CD14-positive monocyte (primary cell): ENCODE measurements around the gene ADAMTS17. TPM values are rescaled to one million over a fixed set of nuclear protein-coding genes. Genes with fewer than 3 reads are reported as not detected.

Experiments
- DNase-seq, 3 donors: peaks; one replicate each; pipeline ENCODE4 v3.0.0-alpha.2; 2011 to 2022
- H2AFZ ChIP-seq: 2 replicates; pipeline ENCODE4 v1.6.0; 2012; ENCODE audit warnings: mild to moderate bottlenecking, low read depth, low read length, inconsistent platforms; ENCODE audit not compliant: insufficient read depth, poor library complexity, severe bottlenecking
- H3K27ac ChIP-seq, 2 donors: 1 replicate in 1 of 2; 2 replicates in 1 of 2; pipeline ENCODE4 v1.5.1; 2012 to 2013; ENCODE audit warnings: low read length in 2 of 2, control low read depth in 1 of 2, inconsistent platforms in 1 of 2, low read depth in 1 of 2, mild to moderate bottlenecking in 1 of 2
- H3K27me3 ChIP-seq, 2 donors: one replicate each; pipeline versions ENCODE4 v1.6.0 to v1.6.1; 2011 to 2013; ENCODE audit warnings: low read length in 2 of 2; ENCODE audit not compliant: control insufficient read depth in 2 of 2, insufficient read depth in 2 of 2
- H3K36me3 ChIP-seq, 2 donors: replicated peaks in 1 of 2; 1 replicate in 1 of 2; 2 replicates in 1 of 2; pipeline versions ENCODE4 v1.5.1 to v1.6.1; 2012 to 2013; ENCODE audit warnings: low read length in 2 of 2, control low read depth in 1 of 2, inconsistent platforms in 1 of 2, mild to moderate bottlenecking in 1 of 2; ENCODE audit not compliant: insufficient read depth in 2 of 2, control insufficient read depth in 1 of 2
- H3K4me1 ChIP-seq, 2 donors: 1 replicate in 1 of 2; 2 replicates in 1 of 2; pipeline versions ENCODE4 v1.5.1 to v1.6.1; 2012 to 2013; ENCODE audit warnings: low read length in 2 of 2, control low read depth in 1 of 2, inconsistent platforms in 1 of 2, mild to moderate bottlenecking in 1 of 2, moderate library complexity in 1 of 2; ENCODE audit not compliant: insufficient read depth in 2 of 2, control insufficient read depth in 1 of 2
- H3K4me2 ChIP-seq: replicated peaks from 2 replicates; pipeline ENCODE3; 2012; ENCODE audit warnings: low read length, moderate library complexity, mild to moderate bottlenecking; ENCODE audit not compliant: poor library complexity, severe bottlenecking; ENCODE audit errors: extremely low read depth
- H3K4me3 ChIP-seq, 3 experiments: fragments of 200-600 bp in 1 of 3; sonication (generic) in 1 of 3; replicated peaks in 1 of 3; 1 replicate in 2 of 3; 2 replicates in 1 of 3; pipeline ENCODE4 v1.5.1; 2011 to 2013; ENCODE audit warnings: low read length in 3 of 3, mild to moderate bottlenecking in 3 of 3, control low read depth in 2 of 3, low read depth in 2 of 3, inconsistent platforms in 1 of 3, moderate library complexity in 1 of 3
- H3K79me2 ChIP-seq: 2 replicates; pipeline ENCODE4 v1.6.0; 2012; ENCODE audit warnings: mild to moderate bottlenecking, control low read depth, inconsistent platforms, low read length, moderate library complexity; ENCODE audit not compliant: insufficient read depth
- H3K9ac ChIP-seq: 2 replicates; pipeline ENCODE4 v1.6.0; 2017; ENCODE audit warnings: low read length, mild to moderate bottlenecking; ENCODE audit not compliant: insufficient read depth, poor library complexity, severe bottlenecking
- H3K9me3 ChIP-seq, 2 donors: replicated peaks in 1 of 2; 1 replicate in 1 of 2; 2 replicates in 1 of 2; pipeline versions ENCODE4 v1.5.1 to v1.6.1; 2012 to 2013; ENCODE audit warnings: low read length in 2 of 2, control low read depth in 1 of 2; ENCODE audit not compliant: control insufficient read depth in 1 of 2, insufficient read depth in 1 of 2
- H4K20me1 ChIP-seq: 2 replicates; pipeline ENCODE4 v1.6.0; 2012; ENCODE audit warnings: mild to moderate bottlenecking, low read length, control low read depth, moderate library complexity; ENCODE audit not compliant: insufficient read depth
- H3K27ac Mint-ChIP-seq, 7 donors: one replicate each; pipeline ENCODE4 v1.8.0; 2020; ENCODE audit warnings: mild to moderate bottlenecking in 7 of 7, mixed read lengths in 7 of 7, moderate library complexity in 6 of 7, inconsistent platforms in 2 of 7
- H3K27me3 Mint-ChIP-seq, 3 donors: one replicate each; pipeline ENCODE4 v1.8.0; 2021 to 2022; ENCODE audit warnings: low read depth in 3 of 3, mild to moderate bottlenecking in 3 of 3, mixed read lengths in 3 of 3, moderate library complexity in 3 of 3, inconsistent platforms in 1 of 3
- H3K36me3 Mint-ChIP-seq, 2 donors: one replicate each; pipeline ENCODE4 v1.8.0; 2020; ENCODE audit warnings: mixed read lengths in 2 of 2, inconsistent platforms in 1 of 2, mild to moderate bottlenecking in 1 of 2
- H3K4me1 Mint-ChIP-seq: one replicate; pipeline ENCODE4 v1.8.0; 2020; ENCODE audit warnings: mild to moderate bottlenecking, mixed read lengths
- H3K4me3 Mint-ChIP-seq, 2 donors: one replicate each; pipeline ENCODE4 v1.8.0; 2020; ENCODE audit warnings: mild to moderate bottlenecking in 2 of 2, mixed read lengths in 2 of 2, moderate library complexity in 1 of 2
- H3K9me3 Mint-ChIP-seq, 7 donors: one replicate each; pipeline ENCODE4 v1.8.0; 2020 to 2022; ENCODE audit warnings: mixed read lengths in 7 of 7, mild to moderate bottlenecking in 6 of 7, moderate library complexity in 6 of 7, inconsistent platforms in 2 of 7
- CTCF ChIP-seq: fragments of 200-600 bp; IDR thresholded peaks from one replicate; pipeline ENCODE4 v1.8.0; 2022; ENCODE audit warnings: antibody characterized with exemption, mild to moderate bottlenecking
- WGBS: methylation state at CpG from one replicate; pipeline ENCODE4 v1.1.5; 2013; ENCODE audit warnings: missing lambda C conversion rate; ENCODE audit not compliant: insufficient coverage; 5-methylcytosine and 5-hydroxymethylcytosine counted together
- intact Hi-C, 2 donors: fragments of 100-400 bp; cut with micrococcal nuclease; formaldehyde crosslinking; loops; one replicate each; pipeline versions ENCODE4 v1.15.0 to v1.15.1; 2023
- polyA plus RNA-seq, 3 donors: library from polyadenylated mRNA; depleted of rRNA in 1 of 3; unstranded in 2 of 3; stranded (reverse) in 1 of 3; fragments of 300-500 nt in 2 of 3; fragments of >200 nt in 1 of 3; fragmentation: Illumina TruSeq in 2 of 3; gene quantifications; 1 replicate in 2 of 3; 2 replicates in 1 of 3; pipeline ENCODE4 v1.2.3, GENCODE V29; 2012 to 2021

The ADAMTS17 gene
- polyA plus RNA-seq, 3 donors: 0.03 to 0.25 TPM; not detected in 1

- Mint-ChIP-seq H3K4me1 (no peaks in the 10 kb centered on the region), H3K36me3 (no peaks in the 10 kb centered on the region), H3K9me3 (peaks cover 0 to 2% (median 0%) of the 10 kb centered on the region in 7 donors), H3K27me3 (peaks cover 1 to 2% (median 1%) of the 10 kb centered on the region in 3 donors), H3K4me3 (no peak overlapping the region), H3K27ac (no peak overlapping the region)
- H3K27me3 ChIP-seq: no peaks in the 10 kb centered on the region
- H4K20me1 ChIP-seq: no peaks in the 10 kb centered on the region
- intact Hi-C loops: loop anchor here in 1 of 2 donors (10.0 kb wide), 1 partner anchor 57 kb away; no protein-coding TSS in a partner anchor
- H3K9ac ChIP-seq: no peak overlapping the region
- no peak overlapping the region for H3K27ac ChIP-seq
- H3K4me2 ChIP-seq: no peak overlapping the region
- H3K36me3 ChIP-seq: no peaks in the 10 kb centered on the region
- H3K4me3 ChIP-seq: no peak overlapping the region
- no peaks in the 10 kb centered on the region for H3K4me1 ChIP-seq
- no peak for TF ChIP-seq CTCF
- DNase-seq: no peak
- H3K9me3 ChIP-seq: no peaks in the 10 kb centered on the region
- no peak overlapping the region for H2AFZ ChIP-seq
- H3K79me2 ChIP-seq: no peaks in the 10 kb centered on the region
- no CpG with 5 or more reads among the region's 10 CpGs for WGBS
These were observed 340.4 kb downstream of the ADAMTS17 start for GRCh38 chr15:100001405-100001804.

- Mint-ChIP-seq H3K36me3 (no peaks in the 10 kb centered on the region), H3K27me3 (peaks cover 5 to 7% (median 5%) of the 10 kb centered on the region in 3 donors), H3K27ac (no peak overlapping the region), H3K4me1 (no peaks in the 10 kb centered on the region), H3K4me3 (no peak overlapping the region), H3K9me3 (peaks cover 0 to 2% (median 0%) of the 10 kb centered on the region in 7 donors)
- no peak for DNase-seq
- Histone ChIP-seq H3K9me3 (no peaks in the 10 kb centered on the region), H3K79me2 (no peaks in the 10 kb centered on the region), H3K4me3 (no peak overlapping the region), H3K27ac (no peak overlapping the region), H3K27me3 (no peaks in the 10 kb centered on the region), H4K20me1 (no peaks in the 10 kb centered on the region), H3K4me2 (no peak overlapping the region), H2AFZ (no peak overlapping the region), H3K36me3 (no peaks in the 10 kb centered on the region), H3K9ac (no peak overlapping the region), H3K4me1 (no peaks in the 10 kb centered on the region)
- WGBS: 79% methylated on average over 17 of the region's 19 CpGs
- TF ChIP-seq CTCF: no peak
- intact Hi-C loops: loop anchor here in 1 of 2 donors (10.0 kb wide), 1 partner anchor 55 kb away; no protein-coding TSS in a partner anchor
These were observed 342.3 kb downstream of the ADAMTS17 start for GRCh38 chr15:99999282-100000070.
